Stimulated activated CD8-positive, alpha-beta memory T cell treated with anti-CD3 and anti-CD28 coated beads, Interleukin-12 subunit alpha, Interleukin-12 subunit beta, amount 100 ng/mL, for 24 hours (primary cell): ENCODE data around the gene ZNF296.
A peak's percentile ranks its signal among the peaks of the same experiment; 100 is the strongest.

ENCODE experiments used
- DNase-seq: peaks from one replicate; pipeline ENCODE4 v3.0.0-alpha.2; 2020; ENCODE audit errors: extremely low read depth

The ZNF296 gene

GRCh38 chr19:45103508-45104319, 27.4 kb upstream of the ZNF296 start:
- no peak for DNase-seq

GRCh38 chr19:45103156-45103507, 26.9 kb upstream of the ZNF296 start:
- DNase-seq = no peak

DNA sequence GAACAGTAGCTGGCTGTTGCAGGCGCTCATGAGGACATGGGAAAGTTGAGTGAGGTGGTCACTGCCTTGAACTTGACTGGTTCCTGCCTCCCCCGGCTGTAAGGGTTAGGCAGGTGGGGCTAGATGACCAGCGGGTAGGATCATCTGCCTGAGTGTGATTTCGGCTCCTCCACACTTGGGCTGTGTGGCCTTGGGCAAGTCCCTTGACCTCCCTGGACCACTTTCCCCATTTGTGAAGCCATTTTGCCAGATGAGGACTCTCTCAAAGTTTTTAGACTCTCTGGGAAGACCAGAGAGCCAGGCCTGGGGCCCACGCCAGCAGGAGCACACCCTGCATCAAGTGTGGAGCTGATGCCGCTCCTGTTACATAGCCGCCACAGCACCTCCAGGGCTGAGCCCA, 26.2 kb upstream of the ZNF296 start:
- DNase-seq = no peak

- no peak for DNase-seq
Measured at GRCh38 chr19:45101806-45102205, 25.5 kb upstream of the ZNF296 start.

GRCh38 chr19:45100846-45101252, 24.6 kb upstream of the ZNF296 start:
- no peak for DNase-seq

GRCh38 chr19:45100201-45100600, 23.9 kb upstream of the ZNF296 start:
- DNase-seq = no peak

GRCh38 chr19:45099467-45100191, 23.4 kb upstream of the ZNF296 start:
- DNase-seq = no peak

DNA sequence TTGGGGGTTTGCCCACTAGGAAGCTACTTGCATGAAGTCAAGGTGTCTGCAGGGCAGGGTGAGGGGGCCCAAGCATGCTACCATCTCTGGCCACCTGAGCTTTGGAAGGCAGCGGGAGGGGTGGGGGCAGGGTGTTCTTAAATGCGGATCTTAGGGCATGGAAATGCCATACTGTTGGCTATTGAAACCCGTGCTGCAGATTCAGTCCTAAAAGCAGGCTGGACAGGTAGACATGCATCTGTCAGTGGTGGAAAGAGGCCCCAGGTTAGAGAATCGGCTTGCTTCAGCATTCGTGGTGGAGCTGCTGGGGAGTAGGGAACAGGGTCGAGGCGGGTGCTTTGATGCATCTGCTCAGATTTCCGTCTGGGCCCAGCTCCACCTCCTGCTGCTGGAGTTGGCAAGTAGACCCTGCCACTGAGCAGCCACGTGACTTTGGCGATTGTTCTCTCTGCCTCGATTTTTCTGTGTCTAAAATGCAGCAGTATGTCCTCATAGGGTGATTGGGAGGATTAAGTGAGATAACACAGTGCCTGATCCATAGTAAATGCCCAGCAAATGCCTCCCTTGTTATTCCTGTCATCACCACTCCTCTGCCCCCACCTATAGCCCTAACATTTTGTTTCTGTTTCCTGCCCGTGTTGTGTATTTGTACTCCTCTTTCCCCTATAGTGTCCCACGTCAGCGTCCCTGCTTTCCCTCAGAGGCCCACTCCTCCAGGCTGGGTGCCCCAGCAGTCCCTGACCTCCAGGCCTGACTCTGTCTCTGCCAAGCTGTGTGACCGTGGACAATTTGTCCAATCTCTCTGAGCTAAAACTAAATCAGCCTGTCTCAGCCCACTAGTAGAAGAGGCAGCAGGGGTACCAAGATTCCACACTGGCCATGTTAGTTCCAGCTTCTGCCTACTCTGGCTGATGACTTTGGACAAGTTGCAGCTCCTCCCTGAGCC, 22.5 kb upstream of the ZNF296 start:
- DNase-seq = no peak

DNA sequence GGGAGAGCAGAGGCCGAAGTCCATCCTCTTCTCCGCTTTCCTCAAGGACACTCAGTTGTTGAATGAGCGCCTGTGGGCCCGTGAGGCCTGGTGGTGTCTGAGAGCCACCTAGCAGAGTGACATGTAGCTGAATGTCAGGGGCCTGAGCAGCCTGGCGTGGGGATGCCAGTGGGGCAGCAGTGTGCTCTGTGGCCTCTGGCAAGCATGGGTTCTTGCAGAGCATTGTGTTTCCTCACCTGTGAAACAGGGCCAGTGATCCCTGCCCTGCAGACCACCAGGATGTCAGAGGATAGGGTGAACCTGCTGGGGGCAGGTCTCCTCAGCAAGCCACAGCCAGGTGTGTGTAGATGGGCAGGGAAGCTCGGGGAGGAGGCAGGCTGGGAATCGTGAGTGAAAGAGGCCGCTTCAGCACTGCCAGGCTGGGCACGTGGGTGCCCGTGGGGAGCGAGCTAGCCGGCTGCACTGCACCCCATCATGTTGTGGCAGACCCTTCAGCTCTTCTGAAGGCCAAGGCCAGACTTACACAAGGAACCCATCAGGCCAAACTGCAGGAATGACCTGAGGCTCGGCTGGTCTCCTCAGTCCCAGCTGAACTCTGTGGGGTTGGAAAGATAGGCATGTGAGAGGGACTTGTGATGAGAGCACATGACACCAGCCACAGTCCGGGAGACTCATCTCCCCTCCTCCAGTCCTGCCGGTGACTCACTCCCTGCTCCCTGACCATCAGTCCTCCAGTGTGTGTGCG, 21.7 kb upstream of the ZNF296 start:
- no peak for DNase-seq

GRCh38 chr19:45097450-45097775, 21.1 kb upstream of the ZNF296 start:
- DNase-seq = no peak

- no peak for DNase-seq
Measured at GRCh38 chr19:45096700-45097099, 20.4 kb upstream of the ZNF296 start.

- DNase-seq = no peak
Measured at GRCh38 chr19:45095496-45096413, 19.5 kb upstream of the ZNF296 start.

- DNase-seq = no peak
Measured at GRCh38 chr19:45094707-45095106, 18.4 kb upstream of the ZNF296 start.

GRCh38 chr19:45094137-45094536, 17.9 kb upstream of the ZNF296 start:
- DNase-seq = no peak

DNA sequence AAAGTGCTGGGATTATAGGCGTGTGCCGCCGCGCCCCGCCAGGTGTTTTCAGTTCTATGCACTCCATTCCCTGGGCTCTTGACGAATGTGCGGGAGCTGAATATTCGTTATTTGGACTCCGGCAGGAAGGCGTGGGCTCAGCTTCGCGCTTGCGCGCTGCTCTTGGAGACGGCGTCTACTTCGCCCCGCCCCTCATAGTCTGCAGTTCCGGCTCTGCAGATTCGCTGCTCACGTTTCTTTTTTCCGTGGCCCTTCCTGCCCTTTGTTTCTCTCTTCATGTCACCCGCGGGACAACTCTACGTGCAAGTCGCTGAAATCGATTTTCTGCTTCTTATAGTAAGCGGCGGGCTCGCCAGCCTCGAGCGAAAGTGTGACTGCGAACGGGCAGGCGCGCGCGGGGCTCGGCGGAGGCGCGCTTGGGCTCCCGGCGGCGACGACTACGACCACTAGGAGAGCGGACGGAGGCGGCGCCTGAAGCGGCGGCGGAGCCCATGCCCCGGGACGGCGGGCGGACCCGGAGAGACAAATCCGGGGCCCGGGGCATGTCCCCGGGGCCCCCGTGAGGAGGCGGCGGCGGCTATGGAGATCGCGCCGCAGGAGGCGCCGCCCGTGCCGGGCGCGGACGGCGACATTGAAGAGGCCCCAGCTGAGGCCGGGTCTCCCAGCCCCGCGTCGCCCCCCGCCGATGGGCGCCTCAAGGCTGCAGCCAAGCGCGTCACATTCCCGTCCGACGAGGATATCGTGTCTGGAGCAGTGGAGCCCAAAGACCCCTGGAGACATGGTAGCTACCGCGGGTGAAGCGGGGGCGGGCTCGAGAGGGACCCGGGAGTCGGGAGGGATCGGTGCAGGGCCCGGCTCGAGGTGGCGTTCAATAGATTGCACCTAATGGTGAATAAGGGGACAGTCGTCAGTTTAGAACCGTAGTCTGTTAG, 16.7 kb upstream of the ZNF296 start, which contains the start of gene PPP1R37:
Gene PPP1R37 (plus strand): TSS at position 433 of the 932 bp plus-strand sequence. CDS start 147 bp downstream, at position 580.
- DNase-seq = peak; percentile 84

GRCh38 chr19:45091031-45091923, 15.0 kb upstream of the ZNF296 start:
- peak; percentile 84 for DNase-seq

- DNase-seq = no peak
Measured at GRCh38 chr19:45090606-45091005, 14.3 kb upstream of the ZNF296 start.

GRCh38 chr19:45090034-45090433, 13.8 kb upstream of the ZNF296 start:
- no peak for DNase-seq
